GDM1 (cell line): Measurements from ENCODE around the gene EPB41.
"Not testable (repeated sequence)": the region's sequence is repeated elsewhere in the genome, so short reads cannot be mapped to it uniquely, and the experiment has no call there.

Source experiments
- DNase-seq: peaks from one replicate; lab custom pipeline; 2025; lab: John Stamatoyannopoulos, UW

Gene EPB41

DNA sequence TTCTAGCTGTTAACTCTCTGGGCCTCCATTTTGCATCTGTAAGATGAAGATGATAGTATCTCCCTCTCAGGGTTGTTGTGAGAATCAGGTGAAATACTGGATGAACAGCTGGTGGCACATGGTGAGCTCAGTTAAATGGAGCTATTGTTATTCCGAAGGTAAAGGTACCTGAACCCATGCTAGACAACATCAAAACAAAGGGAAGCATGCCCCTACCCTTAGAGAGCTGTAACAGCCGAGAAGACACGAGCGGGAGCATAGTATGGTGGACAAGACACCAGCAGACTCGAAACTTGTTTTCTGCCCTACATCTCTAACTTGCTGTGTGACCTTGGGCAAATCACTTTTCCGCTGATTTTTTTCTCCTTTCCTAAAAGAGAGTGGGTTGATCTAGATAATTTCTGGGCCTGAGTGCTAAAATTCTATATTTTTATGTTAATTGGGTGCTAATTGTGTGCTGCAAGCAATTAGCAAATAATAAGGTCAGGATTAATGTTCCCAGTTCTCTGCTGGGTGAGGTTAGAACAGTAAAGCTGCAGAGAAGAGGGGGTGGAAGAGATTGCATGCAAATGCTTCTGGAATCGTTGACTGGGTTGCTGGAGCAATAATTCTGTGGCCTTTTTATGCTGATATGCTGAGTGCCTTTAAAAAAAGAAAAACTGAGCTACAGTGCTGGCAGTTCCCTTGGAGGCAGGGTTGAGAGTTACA lies 198.5 kb downstream of the EPB41 start:
- DNase-seq, result no peak

DNA sequence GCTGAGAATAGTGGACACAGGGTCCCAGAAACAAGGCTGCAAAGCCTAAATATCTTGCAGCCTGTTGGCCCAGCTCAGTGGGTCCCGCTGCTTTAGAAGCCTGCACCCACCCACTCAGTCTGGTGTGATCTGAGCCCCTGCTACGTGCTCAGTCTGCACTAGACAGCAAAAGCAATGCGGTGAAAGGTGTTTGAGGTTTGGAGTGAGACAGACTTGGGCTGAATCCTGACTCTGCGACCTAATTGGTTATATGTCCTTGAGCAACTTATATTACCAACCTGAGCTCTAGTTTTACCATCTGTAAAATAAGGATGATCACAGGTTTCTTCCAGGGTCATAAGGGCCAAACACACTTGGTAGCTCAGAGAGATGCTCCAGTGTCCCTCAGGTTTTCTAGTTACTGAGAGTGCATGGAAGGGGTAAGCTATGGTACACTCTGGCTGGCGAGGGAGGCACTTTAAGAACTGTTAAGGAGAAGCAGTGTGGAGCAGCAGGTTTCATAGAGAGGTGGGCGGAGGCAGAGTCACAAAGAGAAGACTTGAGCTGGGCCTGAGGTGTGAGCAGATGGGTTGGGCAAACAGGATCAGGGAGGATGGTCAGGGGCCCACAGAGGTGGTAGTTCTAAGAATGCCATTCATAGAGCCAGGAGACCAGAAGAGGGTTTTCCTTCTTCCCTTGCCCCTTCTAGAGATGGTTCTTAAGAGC lies 199.2 kb downstream of the EPB41 start:
- DNase-seq, result no peak

GRCh38 chr1:29114654-29115053 lies 200.3 kb downstream of the EPB41 start:
- no peak for DNase-seq

DNA sequence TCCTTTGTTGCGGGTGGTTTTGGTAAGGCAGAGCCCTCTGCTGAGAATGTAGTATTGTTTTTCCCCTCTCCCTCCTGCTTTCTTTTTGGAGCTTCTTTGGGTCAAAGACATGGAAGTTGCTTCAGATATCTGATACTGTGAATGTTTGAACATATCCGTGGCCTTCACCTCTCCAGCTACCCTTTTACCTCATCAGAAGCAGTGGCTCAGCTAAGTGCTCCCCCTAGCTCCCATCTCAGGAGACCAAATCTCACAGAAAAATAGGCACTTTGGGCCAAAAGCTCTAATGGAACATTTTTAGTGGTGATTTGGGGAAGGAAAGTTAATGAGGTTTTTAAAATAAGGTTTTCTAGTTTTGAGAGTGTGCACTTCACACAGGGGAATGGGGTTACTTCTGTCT lies 203.0 kb downstream of the EPB41 start:
- DNase-seq, result no peak

DNA sequence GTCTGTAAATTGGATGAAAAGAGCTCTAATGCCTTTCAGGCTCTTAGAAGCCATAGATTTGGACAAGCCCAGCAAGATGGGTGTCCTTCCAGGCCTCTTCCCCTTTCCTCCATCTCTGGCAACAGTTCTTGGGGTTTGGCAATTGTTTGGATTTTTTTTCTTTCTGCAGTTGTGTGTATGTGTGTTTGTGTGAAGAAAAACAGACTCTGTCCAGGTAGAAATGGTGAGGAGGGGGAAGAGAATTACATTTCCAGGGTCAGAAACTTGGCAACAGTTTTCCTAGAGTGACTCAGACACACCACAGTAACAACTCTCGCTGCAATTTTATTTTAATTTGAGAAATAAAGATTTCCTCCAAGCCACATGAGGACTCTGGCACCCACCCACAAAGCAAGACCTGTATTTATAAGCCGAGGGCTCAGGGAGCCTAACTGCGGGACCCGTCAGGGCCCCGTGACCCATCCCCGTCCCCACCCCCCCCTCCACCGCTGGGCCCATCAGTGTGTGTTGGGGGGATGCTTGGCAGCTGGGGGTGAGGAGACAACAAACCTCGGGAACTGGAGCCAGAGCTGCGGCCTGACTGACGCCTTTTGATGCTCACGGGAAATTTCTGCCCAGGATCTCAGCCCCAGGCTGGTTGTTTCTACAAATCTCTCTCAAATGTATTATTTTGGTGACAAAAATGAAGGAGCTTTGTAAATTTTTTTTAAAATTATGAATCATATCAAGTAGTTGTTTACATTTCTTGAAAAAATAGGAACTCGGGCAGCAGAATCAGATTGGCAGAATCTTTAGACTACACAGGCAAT lies 205.0 kb downstream of the EPB41 start:
- DNase-seq, result no peak

GRCh38 chr1:29120367-29120766 lies 206.0 kb downstream of the EPB41 start:
- no peak for DNase-seq

DNA sequence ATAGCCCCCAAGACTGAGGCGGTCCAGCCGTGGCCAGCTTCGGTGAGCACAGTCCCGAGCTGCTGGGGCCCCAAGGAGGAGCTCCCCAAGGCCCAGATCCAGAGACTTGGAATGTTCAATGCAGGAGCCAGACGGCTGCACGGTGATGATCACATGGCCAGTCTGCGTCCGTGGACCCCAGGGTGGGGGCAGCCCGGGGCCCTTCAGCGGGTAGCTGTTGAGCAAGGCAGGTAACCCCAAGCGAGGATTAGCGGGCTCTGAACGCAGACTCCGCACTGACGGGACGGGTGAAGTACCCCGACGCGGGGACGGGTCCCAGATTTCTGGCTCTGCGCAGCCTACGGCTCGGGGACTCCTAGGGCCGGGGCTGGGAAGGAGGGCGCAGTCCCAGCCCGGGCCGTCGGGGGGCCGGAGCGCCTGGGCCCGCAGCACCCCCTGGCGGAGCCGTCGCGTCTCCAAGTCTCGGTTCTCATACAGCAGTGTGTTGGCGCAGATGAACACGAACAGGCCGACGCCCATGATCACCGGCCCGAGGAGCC lies 206.6 kb downstream of the EPB41 start:
- DNase-seq, result no peak

- no peak for DNase-seq
These were observed 207.2 kb downstream of the EPB41 start for GRCh38 chr1:29121516-29121935.

GRCh38 chr1:29121936-29122681 lies 207.7 kb downstream of the EPB41 start:
- DNase-seq, result no peak

DNA sequence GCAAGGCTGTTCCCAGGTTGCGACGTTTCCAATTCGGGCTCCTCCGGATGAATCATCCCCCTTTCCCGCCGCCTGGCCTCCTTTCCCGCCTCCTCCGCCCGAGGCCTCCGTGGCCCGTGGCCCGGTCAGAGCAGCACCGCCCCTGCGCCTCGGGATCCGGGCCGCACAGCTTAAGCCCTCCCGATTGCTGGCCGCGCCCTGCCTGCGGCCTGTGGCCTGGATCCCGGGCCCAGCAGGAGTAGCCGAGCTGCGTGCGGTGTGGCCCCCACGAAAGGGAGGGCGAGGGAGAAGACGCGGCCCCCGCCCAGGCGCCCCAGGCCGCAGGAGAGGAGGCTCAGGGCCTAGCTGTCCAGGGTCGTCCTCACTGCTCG lies 208.3 kb downstream of the EPB41 start:
- no peak for DNase-seq

DNA sequence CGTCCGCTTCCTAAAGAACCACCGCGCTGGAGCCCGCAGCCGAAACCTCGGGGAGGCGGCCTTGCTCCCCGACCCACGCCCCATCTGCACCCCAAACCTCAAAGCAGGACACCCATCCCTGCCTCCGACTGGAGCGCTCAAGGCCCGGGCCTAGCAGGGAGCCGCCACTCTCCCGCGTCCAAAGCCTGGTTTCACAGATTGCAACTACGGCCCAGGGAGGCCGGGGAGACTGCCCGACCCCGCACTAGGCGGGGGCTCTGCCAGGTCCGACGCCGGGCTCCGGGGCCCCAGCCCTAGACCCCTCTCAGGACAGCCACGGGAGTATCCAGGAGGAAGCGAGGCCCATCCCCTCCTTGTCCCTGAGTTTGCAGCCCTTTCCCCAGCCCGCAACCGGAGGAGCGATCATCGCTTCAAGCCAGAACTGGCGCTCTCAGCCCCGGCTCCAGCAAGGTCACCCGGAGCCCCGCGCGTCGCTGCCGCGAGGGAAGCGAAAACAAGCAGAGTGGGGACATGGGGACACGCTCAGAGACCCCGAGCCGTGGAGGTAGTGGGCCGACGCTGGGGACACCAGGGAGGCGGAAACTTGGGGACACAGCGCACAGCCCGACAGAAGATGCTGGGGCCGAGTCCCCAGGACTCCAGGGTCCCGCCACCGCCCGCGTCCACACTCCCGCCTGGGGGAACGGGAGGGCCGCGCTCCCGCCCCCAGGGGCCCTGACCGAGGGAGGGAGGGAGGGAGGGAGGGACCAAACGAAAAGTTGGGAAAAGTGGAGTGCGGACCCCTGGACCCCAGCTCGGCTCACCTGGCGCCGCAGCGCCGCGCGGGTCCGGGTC lies 208.9 kb downstream of the EPB41 start:
- DNase-seq, result no peak

GRCh38 chr1:29123887-29124365 lies 209.6 kb downstream of the EPB41 start, which contains the start of gene TMEM200B:
TSS of gene TMEM200B (minus strand) at chr1:29123903. CDS start at chr1:29121828, 2,075 bp downstream.
- no peak for DNase-seq

DNA sequence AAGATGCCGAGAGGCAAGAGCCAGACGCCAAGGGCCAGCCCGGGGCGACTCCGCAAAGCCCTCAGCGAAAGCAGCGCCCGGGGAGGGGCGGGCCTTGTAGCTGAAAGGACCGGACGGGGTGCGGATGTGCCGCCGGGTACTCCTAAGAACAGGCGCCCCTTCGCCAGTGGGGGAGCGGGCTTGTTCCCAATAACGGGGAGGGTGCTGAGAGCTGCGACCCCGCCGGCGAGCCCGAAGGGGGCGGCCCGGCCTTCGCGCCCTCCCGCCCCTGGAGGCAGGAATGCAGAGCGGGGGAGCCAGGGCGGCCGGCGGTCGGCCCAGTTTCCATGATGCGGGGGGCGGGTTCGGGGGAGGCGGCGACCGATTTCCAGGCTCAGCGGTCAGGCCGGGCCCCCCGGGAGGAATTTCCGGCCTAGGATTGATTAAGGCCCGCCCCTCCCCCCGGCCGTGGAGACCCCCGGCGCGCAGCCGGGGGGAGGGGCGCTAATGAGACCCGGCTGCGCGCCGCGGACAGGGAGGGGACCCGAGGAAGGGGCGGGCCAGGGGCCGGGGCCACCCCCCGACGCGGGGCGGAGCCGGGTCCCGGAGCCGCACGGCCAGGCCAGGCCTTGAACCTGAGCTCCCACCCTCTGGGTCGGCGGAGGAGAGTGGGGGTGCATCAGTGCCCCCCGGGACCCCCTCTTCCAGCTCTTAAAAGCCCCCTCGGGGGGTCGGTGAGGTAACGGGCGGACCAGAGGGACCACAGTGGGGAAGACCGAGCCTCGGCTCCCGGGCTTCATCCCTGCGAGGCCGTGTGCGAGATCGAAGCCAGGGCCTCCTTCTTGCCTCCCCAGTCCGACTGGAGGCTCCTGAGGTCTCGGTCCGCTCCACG lies 210.2 kb downstream of the EPB41 start:
- no peak for DNase-seq

DNA sequence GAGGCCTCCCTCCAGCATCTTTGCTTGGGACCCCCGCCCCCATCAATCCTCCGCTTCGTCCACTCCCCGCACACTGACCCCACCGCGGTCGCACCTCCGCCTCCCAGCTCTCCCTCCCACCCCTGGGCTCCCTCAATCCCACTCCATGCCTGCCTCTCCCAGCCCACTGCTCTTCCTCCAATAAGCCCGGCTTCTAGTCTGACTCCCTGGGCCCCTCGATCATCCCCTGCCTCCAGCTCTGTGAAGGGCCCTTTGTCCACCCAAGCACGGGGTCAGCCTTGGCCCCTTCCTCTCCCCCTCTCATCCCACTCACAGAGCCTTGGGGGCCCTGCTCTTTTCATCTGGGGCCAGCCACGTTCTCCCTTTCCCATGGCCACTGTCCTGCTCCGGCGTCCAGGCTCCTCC lies 210.9 kb downstream of the EPB41 start:
- DNase-seq, result no peak

GRCh38 chr1:29125788-29126187 lies 211.4 kb downstream of the EPB41 start:
- DNase-seq, result no peak

- no peak for DNase-seq
These were observed 211.8 kb downstream of the EPB41 start for GRCh38 chr1:29126198-29126597.

DNA sequence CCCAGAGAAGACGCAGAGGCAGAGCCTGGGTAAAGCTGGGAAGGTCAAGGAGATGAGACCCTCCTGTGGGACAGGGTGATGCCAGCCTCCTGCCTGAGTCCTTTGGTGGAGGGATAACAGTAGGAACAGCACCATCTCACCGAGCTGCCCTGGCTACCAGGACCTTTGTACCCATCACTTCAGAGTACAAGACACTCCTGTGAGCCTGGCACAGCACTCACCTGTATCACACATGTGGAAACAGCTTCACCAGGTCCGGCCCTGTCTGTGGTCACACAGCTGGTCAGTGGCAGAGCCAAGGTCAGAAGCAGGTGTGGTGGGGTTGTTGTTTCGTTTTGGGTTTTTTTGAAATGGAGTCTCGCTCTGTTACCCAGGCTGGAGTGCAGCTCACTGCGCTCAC lies 214.4 kb downstream of the EPB41 start:
- no peak for DNase-seq

DNA sequence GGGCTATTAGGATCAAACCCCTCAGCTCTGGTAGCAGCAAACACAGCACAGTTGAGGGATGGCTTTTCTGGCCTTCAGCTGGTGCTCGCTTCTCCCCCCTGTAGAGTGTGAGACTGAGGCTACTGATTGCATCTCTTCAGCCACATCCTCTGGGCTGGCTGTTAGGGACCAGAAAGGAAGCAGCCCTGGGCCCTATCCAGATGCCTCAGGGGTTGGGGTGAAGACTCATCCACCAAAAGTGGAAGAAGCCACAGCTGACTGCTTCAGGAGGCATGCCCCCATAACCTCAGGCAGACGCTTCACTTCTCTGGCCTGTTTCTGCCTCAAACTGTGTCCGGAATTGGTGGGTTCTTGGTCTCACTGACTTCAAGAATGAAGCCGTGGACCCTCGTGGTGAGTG lies 215.5 kb downstream of the EPB41 start:
- no peak for DNase-seq

- DNase-seq, result not testable (repeated sequence)
These were observed 216.7 kb downstream of the EPB41 start for GRCh38 chr1:29131056-29131455.
